ENCODE data around the gene ENAM.

The ENAM gene

GRCh38 chr4:70600305-70600704 lies 28.2 kb upstream of the ENAM start:
- TF ChIP-seq ZFX (IDR thresholded peaks at IDR 0.05) (no peak), CTCF (conservative IDR thresholded peaks at IDR 0.05) (no peak)

GRCh38 chr4:70600977-70601376 lies 27.6 kb upstream of the ENAM start:
- H3K27ac ChIP-seq: no peak overlapping the region
- TF ChIP-seq ZFX (IDR thresholded peaks at IDR 0.05): no peak
- no peak for TF ChIP-seq CTCF (conservative IDR thresholded peaks at IDR 0.05)

More at GRCh38 chr4:70600305-70600704, 28.2 kb upstream of the ENAM start:
- no peak overlapping the region for H3K27ac ChIP-seq

- TF ChIP-seq CTCF (conservative IDR thresholded peaks at IDR 0.05): peak; percentile 90
- no peak for TF ChIP-seq ZFX (IDR thresholded peaks at IDR 0.05)
- H3K27ac ChIP-seq: no peak overlapping the region
Observed at GRCh38 chr4:70601422-70602039, 27.0 kb upstream of the ENAM start.

- TF ChIP-seq ZFX (IDR thresholded peaks at IDR 0.05) (no peak), CTCF (conservative IDR thresholded peaks at IDR 0.05) (no peak)
- H3K27ac ChIP-seq: no peak overlapping the region
Observed at GRCh38 chr4:70603856-70604255, 24.7 kb upstream of the ENAM start.

- no peak for TF ChIP-seq CTCF (conservative IDR thresholded peaks at IDR 0.05)
- TF ChIP-seq ZFX (IDR thresholded peaks at IDR 0.05): no peak
- H3K27ac ChIP-seq: no peak overlapping the region
Observed at GRCh38 chr4:70606459-70606858, 22.1 kb upstream of the ENAM start.

DNA sequence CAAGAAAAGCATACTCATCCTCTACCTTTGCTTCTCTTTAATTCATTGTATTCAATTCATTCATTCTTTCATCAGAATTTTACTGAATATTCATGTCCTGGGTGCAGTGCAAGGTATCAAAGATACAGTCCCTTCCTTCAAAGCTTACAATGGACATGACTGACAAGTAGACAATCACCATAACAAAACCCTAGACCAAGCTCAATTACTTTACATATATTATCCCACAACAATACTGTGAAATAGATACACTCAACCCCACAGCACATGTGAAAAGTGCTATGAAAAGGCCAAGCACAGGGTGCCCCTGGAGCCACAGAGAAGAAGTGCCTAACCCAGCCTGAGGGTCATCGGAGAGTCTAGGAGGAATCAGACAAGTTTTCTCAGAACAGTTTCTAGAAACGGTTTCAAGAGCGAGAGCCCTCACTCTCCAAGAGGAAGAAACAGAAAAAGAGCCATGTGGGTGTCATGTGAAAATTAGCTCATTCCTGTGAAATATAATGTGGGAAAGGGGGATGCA lies 21.1 kb upstream of the ENAM start:
- no peak overlapping the region for H3K27ac ChIP-seq
- TF ChIP-seq CTCF (conservative IDR thresholded peaks at IDR 0.05) (no peak), ZFX (IDR thresholded peaks at IDR 0.05) (no peak)

GRCh38 chr4:70608324-70608723 lies 20.2 kb upstream of the ENAM start:
- no peak overlapping the region for H3K27ac ChIP-seq
- TF ChIP-seq ZFX (IDR thresholded peaks at IDR 0.05) (no peak), CTCF (conservative IDR thresholded peaks at IDR 0.05) (no peak)

Data from C4-2B (cell line).